Peyer's patch (tissue), 4 donors: Measurements from ENCODE around the gene GPC6.

ENCODE experiments used
- CTCF ChIP-seq, 6 experiments: fragments of 450-650 bp in 4 of 6; fragments of 200-600 bp in 2 of 6; sonication (generic) in 1 of 6; IDR thresholded peaks; one replicate each; pipeline ENCODE4 v1.5.1; 2017 to 2019; ENCODE audit warnings: antibody characterized with exemption in 6 of 6, mild to moderate bottlenecking in 3 of 6, moderate library complexity in 1 of 6
- POLR2A ChIP-seq, 2 donors: fragments of 450-650 bp; IDR thresholded peaks; one replicate each; pipeline ENCODE4 v1.5.1; 2017; ENCODE audit warnings: antibody characterized with exemption in 2 of 2, mild to moderate bottlenecking in 2 of 2, moderate library complexity in 2 of 2

GRCh38 chr13:93777504-93777903 is 550.9 kb downstream of the GPC6 start:
- TF ChIP-seq CTCF (IDR thresholded peaks at IDR 0.05) (no peak), POLR2A (IDR thresholded peaks at IDR 0.05) (no peak)
